ENCODE results near the gene PLXNB2. TPM values are rescaled to one million over a fixed set of nuclear protein-coding genes. Genes with fewer than 3 reads are reported as not detected.

PLXNB2 gene
- total and polyA plus RNA-seq, 2 donors from 2014 or later, result 128 to 383 TPM

- peak in 1 of 5 donors; percentile 28 for DNase-seq
- intact Hi-C loops (cut with DNase I), result no loop called here
- H3K9me3 ChIP-seq (ENCODE audit: control insufficient read depth in 2 of 3, insufficient read depth in 1 of 3, low read length in 3 of 3), result no peaks in the 10 kb centered on the region
- H3K9ac ChIP-seq (ENCODE audit: low read length in 3 of 3), result no peak overlapping the region
- no peak for TF ChIP-seq CTCF (IDR thresholded peaks at IDR 0.05; ENCODE audit: borderline replicate concordance, extremely low read depth, insufficient read depth)
- no peak overlapping the region for H3K4me3 ChIP-seq (ENCODE audit: low read length in 3 of 3)
- no peak for FAIRE-seq
- no peaks in the 10 kb centered on the region for H3K27me3 ChIP-seq (ENCODE audit: control insufficient read depth, insufficient read depth, low read length)
- H3K36me3 ChIP-seq (ENCODE audit: control insufficient read depth in 2 of 3, insufficient read depth in 3 of 3, low read length in 3 of 3), result no peaks in the 10 kb centered on the region
- H3K4me1 ChIP-seq (ENCODE audit: control insufficient read depth in 2 of 3, insufficient read depth in 2 of 3, low read depth in 1 of 3, low read length in 3 of 3), result peaks cover 0 to 6% (median 2%) of the 10 kb centered on the region in 3 donors
- no peak overlapping the region for H3K27ac ChIP-seq (ENCODE audit: low read depth in 2 of 2, low read length in 2 of 2)
These were observed 50.4 kb downstream of the PLXNB2 start for GRCh38 chr22:50257041-50257440.

GRCh38 chr22:50256258-50256862, 51.1 kb downstream of the PLXNB2 start:
- no peaks in the 10 kb centered on the region for H3K36me3 ChIP-seq (ENCODE audit: control insufficient read depth in 2 of 3, insufficient read depth in 3 of 3, low read length in 3 of 3)
- H3K4me3 ChIP-seq (ENCODE audit: low read length in 3 of 3), result no peak overlapping the region
- no peaks in the 10 kb centered on the region for H3K9me3 ChIP-seq (ENCODE audit: control insufficient read depth in 2 of 3, insufficient read depth in 1 of 3, low read length in 3 of 3)
- no peak for FAIRE-seq
- H3K27ac ChIP-seq (ENCODE audit: low read depth in 2 of 2, low read length in 2 of 2), result no peak overlapping the region
- peaks cover 0 to 6% (median 3%) of the 10 kb centered on the region in 3 donors for H3K4me1 ChIP-seq (ENCODE audit: control insufficient read depth in 2 of 3, insufficient read depth in 2 of 3, low read depth in 1 of 3, low read length in 3 of 3)
- DNase-seq, result no peak
- no peak for TF ChIP-seq CTCF (IDR thresholded peaks at IDR 0.05; ENCODE audit: borderline replicate concordance, extremely low read depth, insufficient read depth)
- intact Hi-C loops (cut with DNase I), result no loop called here
- H3K9ac ChIP-seq (ENCODE audit: low read length in 3 of 3), result no peak overlapping the region
- H3K27me3 ChIP-seq (ENCODE audit: control insufficient read depth, insufficient read depth, low read length), result no peaks in the 10 kb centered on the region

GRCh38 chr22:50255607-50256006, 51.8 kb downstream of the PLXNB2 start:
- Histone ChIP-seq H3K4me1 (ENCODE audit: control insufficient read depth in 2 of 3, insufficient read depth in 2 of 3, low read depth in 1 of 3, low read length in 3 of 3) (peaks cover 0 to 6% (median 5%) of the 10 kb centered on the region in 3 donors), H3K4me3 (ENCODE audit: low read length in 3 of 3) (no peak overlapping the region), H3K27me3 (ENCODE audit: control insufficient read depth, insufficient read depth, low read length) (no peaks in the 10 kb centered on the region), H3K27ac (ENCODE audit: low read depth in 2 of 2, low read length in 2 of 2) (no peak overlapping the region), H3K36me3 (ENCODE audit: control insufficient read depth in 2 of 3, insufficient read depth in 3 of 3, low read length in 3 of 3) (no peaks in the 10 kb centered on the region), H3K9me3 (ENCODE audit: control insufficient read depth in 2 of 3, insufficient read depth in 1 of 3, low read length in 3 of 3) (no peaks in the 10 kb centered on the region), H3K9ac (ENCODE audit: low read length in 3 of 3) (no peak overlapping the region)
- intact Hi-C loops (cut with DNase I), result no loop called here
- no peak for TF ChIP-seq CTCF (IDR thresholded peaks at IDR 0.05; ENCODE audit: borderline replicate concordance, extremely low read depth, insufficient read depth)
- peak in 1 of 5 donors; percentile 34 for DNase-seq
- FAIRE-seq, result no peak

- no peaks in the 10 kb centered on the region for H3K27me3 ChIP-seq (ENCODE audit: control insufficient read depth, insufficient read depth, low read length)
- peaks cover 0 to 11% (median 10%) of the 10 kb centered on the region in 3 donors for H3K4me1 ChIP-seq (ENCODE audit: control insufficient read depth in 2 of 3, insufficient read depth in 2 of 3, low read depth in 1 of 3, low read length in 3 of 3)
- no peak overlapping the region for H3K4me3 ChIP-seq (ENCODE audit: low read length in 3 of 3)
- no peak overlapping the region for H3K9ac ChIP-seq (ENCODE audit: low read length in 3 of 3)
- intact Hi-C loops (cut with DNase I), result no loop called here
- TF ChIP-seq CTCF (IDR thresholded peaks at IDR 0.05; ENCODE audit: borderline replicate concordance, extremely low read depth, insufficient read depth), result no peak
- DNase-seq (peak in 1 of 5 donors; percentile 41), FAIRE-seq (no peak)
- H3K36me3 ChIP-seq (ENCODE audit: control insufficient read depth in 2 of 3, insufficient read depth in 3 of 3, low read length in 3 of 3), result no peaks in the 10 kb centered on the region
- no peak overlapping the region for H3K27ac ChIP-seq (ENCODE audit: low read depth in 2 of 2, low read length in 2 of 2)
- no peaks in the 10 kb centered on the region for H3K9me3 ChIP-seq (ENCODE audit: control insufficient read depth in 2 of 3, insufficient read depth in 1 of 3, low read length in 3 of 3)
These were observed 52.3 kb downstream of the PLXNB2 start for GRCh38 chr22:50255099-50255498.

Measured in kidney (tissue), 14 donors.